Measurements from ENCODE around the gene CLTC. TPM values are rescaled to one million over a fixed set of nuclear protein-coding genes. Genes with fewer than 3 reads are reported as not detected.

CLTC gene
- total and polyA plus RNA-seq, 2 of the 13 experiments (the other 11 are each of a cell fraction or from before 2014, with no cell fraction given), result 134 to 283 TPM

- TF ChIP-seq ZNF816 (CRISPR knock-in tag; IDR thresholded peaks at IDR 0.05; ENCODE audit: borderline replicate concordance) (peak; percentile 92; the same call in 1 of the 2 replicates), REL (CRISPR knock-in tag; conservative IDR thresholded peaks at IDR 0.05) (no peak), ZNF790 (CRISPR knock-in tag; IDR thresholded peaks at IDR 0.05; ENCODE audit: borderline replicate concordance) (0 out of 2 replicates have a peak, but pooled peaks have one; percentile 11), GATA4 (IDR thresholded peaks at IDR 0.05; ENCODE audit: borderline replicate concordance, low read depth) (0 out of 2 replicates have a peak, but pooled peaks have one; percentile 2), SNAPC2 (CRISPR knock-in tag; IDR thresholded peaks at IDR 0.05) (0 out of 2 replicates have a peak, but pooled peaks have one; percentile 27), ZNF33A (CRISPR knock-in tag; IDR thresholded peaks at IDR 0.05; ENCODE audit: borderline replicate concordance) (0 out of 2 replicates have a peak, but pooled peaks have one; percentile 47), AHR (CRISPR knock-in tag; IDR thresholded peaks at IDR 0.05) (no peak), ZSCAN29 (CRISPR knock-in tag; conservative IDR thresholded peaks at IDR 0.05) (no peak), ZNF232 (CRISPR knock-in tag; IDR thresholded peaks at IDR 0.05; ENCODE audit: borderline replicate concordance) (0 out of 2 replicates have a peak, but pooled peaks have one; percentile 4), TBL1XR1 (IDR thresholded peaks at IDR 0.05; ENCODE audit: borderline replicate concordance, low read length, partially characterized antibody) (peak; percentile 2), ZBTB14 (CRISPR knock-in tag; IDR thresholded peaks at IDR 0.05) (no peak), ZNF670 (CRISPR knock-in tag; IDR thresholded peaks at IDR 0.05; ENCODE audit: borderline replicate concordance) (peak; percentile 86; the same call in 1 of the 2 replicates), EED (CRISPR knock-in tag; IDR thresholded peaks at IDR 0.05) (0 out of 2 replicates have a peak, but pooled peaks have one; percentile 60), ZFP90 (CRISPR knock-in tag; IDR thresholded peaks at IDR 0.05; ENCODE audit: borderline replicate concordance) (no peak), SCMH1 (CRISPR knock-in tag; IDR thresholded peaks at IDR 0.05; ENCODE audit: borderline replicate concordance) (no peak), MAZ (IDR thresholded peaks at IDR 0.05; ENCODE audit: borderline replicate concordance, low read depth, low read length) (peak; percentile 15; the same call in 1 of the 2 replicates), MAZ (CRISPR knock-in tag; IDR thresholded peaks at IDR 0.05; ENCODE audit: low read depth) (no peak), MXD4 (CRISPR knock-in tag; IDR thresholded peaks at IDR 0.05) (no peak), SMARCE1 (IDR thresholded peaks at IDR 0.05; ENCODE audit: borderline replicate concordance) (no peak), KDM5A (IDR thresholded peaks at IDR 0.05; ENCODE audit: borderline replicate concordance, low read length) (peak; percentile 2), STAG1 (CRISPR knock-in tag; IDR thresholded peaks at IDR 0.05) (no peak), SNAPC5 (CRISPR knock-in tag; IDR thresholded peaks at IDR 0.05; ENCODE audit: borderline replicate concordance) (0 out of 2 replicates have a peak, but pooled peaks have one; percentile 36)
Observed at GRCh38 chr17:59707971-59708430, 88.3 kb downstream of the CLTC start (continued).
